T47D (cell line): ENCODE measurements around the gene SIM1.

ENCODE experiments used
- DNase-seq, 2 experiments: peaks; one replicate each; pipeline versions ENCODE4 v3.0.0 to v3.0.0-alpha.2; 2011 to 2012; ENCODE audit warnings: low read depth in 1 of 2, low spot score in 1 of 2
- JUND ChIP-seq: IDR thresholded peaks from 2 replicates; pipeline ENCODE4 v1.6.1; 2012; ENCODE audit warnings: low read depth
- in situ Hi-C: cut with HindIII; loops from 2 replicates; pipeline ENCODE4 v1.10.0; 2016; ENCODE audit warnings: low sequenced_read_pairs, low pct_unique_long_range_greater_than_20kb

The SIM1 gene

DNA sequence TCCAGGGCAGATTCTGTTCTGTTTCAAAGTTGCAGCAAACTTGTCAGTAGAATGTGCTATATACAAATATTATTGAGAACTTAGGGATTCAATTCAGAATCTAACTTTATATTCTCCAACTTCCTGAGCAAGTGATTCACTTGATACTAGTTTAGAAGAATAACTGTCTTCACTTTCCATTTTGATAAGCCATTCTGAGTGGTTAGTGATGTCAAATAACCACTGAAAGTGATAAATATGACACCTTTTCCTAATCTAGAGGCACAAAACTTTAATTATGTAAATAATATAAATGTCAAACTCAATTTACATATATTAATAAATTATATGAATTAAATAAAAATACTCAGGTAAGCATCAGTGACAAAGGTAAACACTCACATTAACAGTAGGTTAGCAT is 20.5 kb upstream of the SIM1 start:
- no peak for DNase-seq
- in situ Hi-C loops: no loop called here
- no peak for TF ChIP-seq JUND

DNA sequence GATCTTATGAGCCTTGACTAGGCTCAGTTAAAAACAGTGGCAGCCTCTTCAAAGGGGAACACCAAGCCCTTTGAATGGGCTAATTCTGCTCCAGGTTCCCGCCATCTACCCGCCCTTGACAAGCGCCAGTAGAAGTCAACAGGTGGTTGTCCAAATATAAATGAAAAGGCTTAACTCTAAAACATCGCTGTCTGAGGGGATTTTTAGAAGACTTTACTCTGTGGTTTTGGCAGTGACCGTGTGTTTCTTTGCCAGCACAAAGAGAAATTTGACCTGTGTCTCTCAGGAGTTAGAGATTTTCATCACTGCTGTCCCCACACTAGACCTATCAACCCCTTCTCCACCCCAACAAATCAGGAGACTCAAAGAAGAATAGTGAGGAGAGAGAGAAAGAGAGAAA is 19.8 kb upstream of the SIM1 start:
- DNase-seq: no peak
- no peak for TF ChIP-seq JUND
- in situ Hi-C loops: no loop called here

- no peak for TF ChIP-seq JUND
- peak in 1 of 2 experiments; percentile 24 for DNase-seq
- in situ Hi-C loops: no loop called here
These were observed 18.0 kb upstream of the SIM1 start for GRCh38 chr6:100482698-100483097.

DNA sequence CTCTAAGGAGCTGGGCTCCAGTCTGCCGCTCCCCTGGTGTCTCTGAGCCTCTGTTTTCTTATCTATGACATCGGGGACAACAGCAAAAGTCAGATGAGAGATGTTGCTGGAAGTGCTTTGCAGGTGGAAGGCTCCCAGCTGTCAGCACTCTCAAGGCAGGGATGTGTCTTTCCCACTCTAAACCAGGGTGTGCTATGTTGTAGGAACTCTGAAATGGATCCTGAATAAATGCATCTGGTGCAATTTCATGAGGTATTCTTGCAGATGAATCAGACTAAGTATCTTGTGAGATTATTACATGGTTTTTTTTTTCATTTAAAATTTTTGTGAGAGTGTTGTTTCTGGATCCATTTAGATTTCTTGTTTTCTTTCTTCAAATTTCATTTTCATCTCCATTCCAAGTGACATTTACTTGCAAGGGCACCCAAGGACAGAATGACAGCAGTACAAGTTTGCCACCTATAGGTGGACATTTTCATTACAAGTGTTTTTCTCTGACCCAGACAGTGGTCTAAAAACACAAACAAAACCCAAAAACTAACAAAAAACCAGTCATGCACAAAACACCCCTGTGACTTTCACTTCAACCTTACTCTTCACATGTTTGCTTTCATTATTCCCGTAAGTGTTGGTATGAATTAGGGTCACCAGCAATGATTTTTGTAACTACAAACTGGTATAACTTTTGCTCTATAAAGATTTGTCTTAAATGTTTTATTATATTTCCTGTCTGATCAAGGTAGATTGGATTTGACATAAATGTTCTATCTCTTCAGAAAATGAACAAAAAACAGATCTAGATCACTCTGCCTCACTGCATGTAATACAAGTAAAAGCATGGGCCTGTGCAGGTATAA is 14.7 kb upstream of the SIM1 start:
- no peak for TF ChIP-seq JUND
- in situ Hi-C loops: no loop called here
- DNase-seq: peak in 1 of 2 experiments; percentile 44

GRCh38 chr6:100475554-100476320 is 11.0 kb upstream of the SIM1 start:
- DNase-seq: no peak
- in situ Hi-C loops: no loop called here
- TF ChIP-seq JUND: no peak

DNA sequence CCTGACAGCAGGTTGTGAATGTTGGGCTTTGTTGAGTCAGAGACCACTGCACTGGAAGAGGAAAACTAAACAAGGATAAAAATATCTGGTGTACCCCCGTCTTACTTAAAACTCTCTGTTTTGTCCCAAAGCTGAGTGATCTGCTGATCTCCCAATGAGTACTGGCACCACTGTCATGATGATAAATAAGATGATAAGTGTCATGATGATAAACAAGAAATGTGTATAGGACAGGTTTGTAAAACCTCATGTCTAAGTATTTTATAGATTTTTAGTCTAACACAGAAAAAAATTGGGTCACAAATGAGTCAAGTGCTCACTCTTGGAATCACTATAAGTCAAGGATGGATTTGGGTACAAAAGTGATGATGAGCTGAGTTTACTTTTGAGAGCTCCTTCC is 8.5 kb upstream of the SIM1 start:
- no peak for DNase-seq
- in situ Hi-C loops: no loop called here
- no peak for TF ChIP-seq JUND

- DNase-seq: no peak
- TF ChIP-seq JUND: no peak
- in situ Hi-C loops: no loop called here
These were observed 8.0 kb upstream of the SIM1 start for GRCh38 chr6:100472674-100473073.

GRCh38 chr6:100470422-100471120 is 5.8 kb upstream of the SIM1 start:
- no peak for TF ChIP-seq JUND
- in situ Hi-C loops: no loop called here
- DNase-seq: no peak

GRCh38 chr6:100469101-100469859 is 4.6 kb upstream of the SIM1 start:
- in situ Hi-C loops: no loop called here
- no peak for DNase-seq
- no peak for TF ChIP-seq JUND

GRCh38 chr6:100468016-100468622 is 3.4 kb upstream of the SIM1 start:
- in situ Hi-C loops: no loop called here
- DNase-seq: no peak
- no peak for TF ChIP-seq JUND

GRCh38 chr6:100467129-100468015 is 2.7 kb upstream of the SIM1 start:
- in situ Hi-C loops: no loop called here
- DNase-seq: no peak
- no peak for TF ChIP-seq JUND
